GM21423 (cell line): ENCODE data around the gene C16orf54.
"Not testable (repeated sequence)": the region's sequence is repeated elsewhere in the genome, so short reads cannot be mapped to it uniquely, and the experiment has no call there.

ENCODE experiments used
- ATAC-seq: cut with Tn5 transposase; IDR thresholded peaks from one replicate; pipeline ENCODE4 v1.9.1; 2021; ENCODE audit warnings: mild to moderate bottlenecking, moderate library complexity; ENCODE audit not compliant: unreplicated experiment

The C16orf54 gene

DNA sequence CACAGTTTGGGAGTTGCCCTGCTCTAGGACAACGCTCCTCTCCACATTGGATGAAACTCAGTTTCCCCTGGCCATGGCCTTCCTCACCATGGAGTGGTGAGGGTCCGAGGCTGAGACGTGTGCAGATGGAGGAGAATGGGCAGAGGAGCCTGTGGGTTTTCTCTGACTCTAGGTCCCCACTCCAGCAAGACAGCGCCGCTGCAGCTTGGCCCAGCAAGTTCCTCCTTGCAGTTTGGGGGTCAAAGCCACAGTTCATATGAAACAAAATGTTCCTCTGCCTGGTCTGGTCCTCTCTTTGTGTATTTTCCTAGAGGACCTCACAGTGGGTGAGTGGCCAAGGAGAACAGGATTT lies 2.3 kb downstream of the C16orf54 start:
- ATAC-seq: no peak

DNA sequence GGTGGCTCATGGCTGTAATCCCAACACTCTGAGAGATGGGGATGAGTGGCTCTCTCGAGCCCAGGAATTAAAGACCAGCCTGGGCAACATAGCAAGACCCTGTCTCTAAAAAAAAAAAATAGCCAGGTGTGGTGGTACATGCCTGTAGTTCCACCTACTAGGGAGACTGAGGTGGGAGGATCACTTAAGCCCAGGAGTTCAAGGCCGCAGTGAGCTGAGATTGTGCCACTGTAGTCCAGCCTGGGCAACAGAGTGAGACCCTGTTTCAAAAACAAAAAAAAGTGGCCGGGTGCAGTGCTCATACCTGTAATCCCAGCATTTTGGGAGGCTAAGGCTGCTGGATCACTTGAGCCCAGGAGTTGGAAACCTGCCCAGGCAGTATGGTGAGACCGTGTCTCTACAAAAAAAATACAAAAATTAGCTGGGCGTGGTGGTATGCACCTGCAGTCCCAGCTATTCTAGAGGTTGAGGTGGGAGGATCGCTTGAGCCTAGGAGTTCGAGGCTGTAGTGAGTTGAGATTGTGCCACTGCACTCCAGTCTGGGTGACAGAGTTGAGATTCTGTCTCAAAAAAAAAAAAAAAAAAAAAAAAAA lies 3.0 kb downstream of the C16orf54 start:
- no peak for ATAC-seq

DNA sequence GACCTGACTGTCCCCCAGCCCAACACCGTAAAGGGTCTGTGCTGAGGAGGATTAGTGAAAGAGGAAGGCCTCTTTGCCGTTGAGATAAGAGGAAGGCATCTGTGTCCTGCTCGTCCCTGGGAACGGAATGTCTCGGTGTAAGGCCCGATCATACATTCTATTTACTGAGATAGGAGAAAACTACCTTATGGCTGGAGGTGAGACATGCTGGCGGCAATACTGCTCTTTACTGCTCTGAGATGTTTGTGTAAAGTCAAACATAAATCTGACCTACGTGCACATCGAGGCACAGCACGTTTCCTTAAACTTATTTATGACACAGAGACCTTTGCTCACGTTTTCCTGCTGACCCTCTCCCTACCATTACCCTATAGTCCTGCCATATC lies 5.2 kb downstream of the C16orf54 start:
- not testable (repeated sequence) for ATAC-seq

DNA sequence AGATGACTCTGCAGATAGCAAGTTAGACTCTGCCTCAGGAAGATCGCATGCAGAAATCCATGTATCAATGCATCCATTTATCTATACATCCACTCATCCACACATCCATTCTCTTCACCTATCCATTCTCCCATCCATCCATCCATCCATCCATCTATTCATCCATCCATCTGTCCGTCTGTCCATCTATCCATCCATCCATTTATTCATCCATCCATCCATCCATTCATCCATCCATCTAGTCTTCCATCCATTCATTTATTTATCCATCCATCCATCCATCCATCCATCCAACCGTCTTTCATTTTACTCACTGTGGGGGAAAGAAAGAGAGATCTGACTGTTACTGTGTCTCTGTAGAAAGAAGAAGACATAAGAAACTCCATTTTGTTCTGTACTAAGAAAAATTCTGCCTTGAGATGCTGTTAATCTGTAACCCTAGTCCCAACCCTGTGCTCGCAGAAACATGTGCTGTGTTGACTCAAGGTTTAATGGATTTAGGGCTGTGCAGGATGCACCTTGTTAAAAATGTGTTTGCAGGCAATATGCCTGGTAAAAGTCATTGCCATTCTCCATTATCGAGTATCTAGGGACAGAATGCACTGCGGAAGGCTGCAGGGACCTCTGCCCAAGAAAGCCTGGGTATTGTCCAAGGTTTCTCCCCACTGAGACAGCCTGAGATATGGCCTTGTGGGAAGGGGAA lies 5.7 kb downstream of the C16orf54 start:
- ATAC-seq: not testable (repeated sequence)

DNA sequence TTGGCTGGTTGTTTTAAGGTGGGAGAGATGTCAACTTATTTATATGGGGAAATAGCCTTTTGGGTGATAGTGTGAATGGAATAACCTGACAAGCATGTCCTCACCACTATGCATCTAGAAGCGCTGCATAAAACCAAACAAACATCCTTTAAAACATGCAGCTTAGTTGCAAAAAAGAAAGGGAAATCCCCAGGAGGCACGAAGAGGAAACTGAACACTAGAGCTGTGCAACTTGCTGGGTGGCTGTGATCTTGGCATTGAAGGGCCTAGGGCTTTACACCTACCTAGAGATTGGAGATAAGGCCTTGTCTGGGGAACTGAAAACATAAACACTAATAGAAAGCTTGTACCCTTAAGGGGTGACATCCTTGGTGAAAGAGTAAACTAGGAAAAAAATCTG lies 7.3 kb downstream of the C16orf54 start:
- ATAC-seq: no peak

DNA sequence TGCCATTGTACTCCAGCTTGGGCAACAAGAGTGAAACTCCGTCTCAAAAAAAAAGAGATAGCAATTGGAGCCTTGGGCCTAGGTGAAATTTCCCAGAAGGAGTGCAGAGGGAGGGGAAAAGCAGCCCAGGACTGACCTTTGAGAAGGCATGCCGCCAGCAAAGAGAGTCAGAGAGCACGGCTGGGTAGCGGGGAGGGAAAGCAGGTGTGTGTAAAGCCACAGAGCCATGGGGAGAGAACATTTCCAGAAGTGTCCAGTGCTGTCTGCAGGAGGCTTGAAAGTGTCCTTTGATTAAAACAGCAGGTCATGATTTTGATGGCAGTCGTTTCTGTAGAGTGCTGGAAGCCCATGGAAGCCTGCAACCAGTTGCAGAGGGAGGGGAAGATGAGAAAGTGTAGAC lies 8.1 kb downstream of the C16orf54 start:
- no peak for ATAC-seq

DNA sequence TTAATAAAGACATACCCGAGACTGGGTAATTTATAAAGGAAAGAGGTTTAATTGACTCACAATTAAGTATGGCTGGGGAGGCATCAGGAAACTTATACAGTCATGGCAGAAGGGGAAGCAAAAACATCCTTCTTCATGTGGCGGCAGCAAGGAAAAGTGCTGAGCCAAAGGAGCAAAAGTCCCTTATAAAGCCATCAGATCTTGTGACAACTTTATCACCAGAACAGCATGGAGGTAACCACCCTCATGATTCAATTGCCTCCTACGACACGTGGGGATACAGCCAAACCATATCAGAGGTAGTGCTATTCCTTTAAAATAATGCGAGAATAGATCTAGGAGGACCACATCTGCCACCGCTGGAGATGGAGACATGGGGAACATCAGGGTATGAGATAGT lies 9.0 kb downstream of the C16orf54 start:
- no peak for ATAC-seq

DNA sequence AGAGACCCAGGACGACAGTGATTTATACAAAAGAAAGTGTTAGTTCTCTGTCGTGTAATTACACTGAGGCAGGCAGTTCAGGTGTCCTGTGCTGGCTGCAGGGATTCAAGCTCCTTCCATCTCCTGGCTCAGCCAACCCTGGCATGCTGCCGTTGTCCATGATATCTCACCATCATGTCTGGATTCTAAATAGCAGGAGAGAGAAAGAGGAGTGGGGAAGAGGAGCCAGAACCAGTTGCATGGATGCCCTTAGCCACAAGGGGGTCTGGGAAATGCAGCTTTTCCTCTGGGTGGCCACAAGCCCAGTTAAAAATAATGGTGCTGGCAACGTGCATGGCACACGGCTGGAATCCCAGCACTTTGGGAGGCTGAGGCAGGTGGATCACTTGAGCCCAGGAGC lies 9.7 kb downstream of the C16orf54 start:
- ATAC-seq: no peak

DNA sequence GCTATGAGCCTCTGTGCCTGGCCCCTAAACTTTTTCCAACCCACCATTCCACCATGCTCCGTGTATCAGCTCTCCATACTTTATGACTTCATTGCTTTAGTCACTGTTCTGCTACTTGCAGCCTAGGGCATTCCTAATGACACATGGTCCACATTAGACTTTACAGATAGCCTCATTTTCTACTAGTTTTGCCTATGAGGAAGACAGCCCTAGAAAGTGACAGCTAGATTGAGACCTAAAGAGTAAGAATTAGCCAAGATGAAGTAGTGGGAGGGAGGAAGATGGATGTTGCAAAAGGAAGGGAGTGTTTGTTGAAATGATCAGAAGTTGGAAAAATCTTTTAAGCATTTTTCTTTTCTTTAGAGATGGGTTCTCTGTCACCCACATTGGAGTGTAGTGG lies 11.0 kb downstream of the C16orf54 start:
- ATAC-seq: no peak

DNA sequence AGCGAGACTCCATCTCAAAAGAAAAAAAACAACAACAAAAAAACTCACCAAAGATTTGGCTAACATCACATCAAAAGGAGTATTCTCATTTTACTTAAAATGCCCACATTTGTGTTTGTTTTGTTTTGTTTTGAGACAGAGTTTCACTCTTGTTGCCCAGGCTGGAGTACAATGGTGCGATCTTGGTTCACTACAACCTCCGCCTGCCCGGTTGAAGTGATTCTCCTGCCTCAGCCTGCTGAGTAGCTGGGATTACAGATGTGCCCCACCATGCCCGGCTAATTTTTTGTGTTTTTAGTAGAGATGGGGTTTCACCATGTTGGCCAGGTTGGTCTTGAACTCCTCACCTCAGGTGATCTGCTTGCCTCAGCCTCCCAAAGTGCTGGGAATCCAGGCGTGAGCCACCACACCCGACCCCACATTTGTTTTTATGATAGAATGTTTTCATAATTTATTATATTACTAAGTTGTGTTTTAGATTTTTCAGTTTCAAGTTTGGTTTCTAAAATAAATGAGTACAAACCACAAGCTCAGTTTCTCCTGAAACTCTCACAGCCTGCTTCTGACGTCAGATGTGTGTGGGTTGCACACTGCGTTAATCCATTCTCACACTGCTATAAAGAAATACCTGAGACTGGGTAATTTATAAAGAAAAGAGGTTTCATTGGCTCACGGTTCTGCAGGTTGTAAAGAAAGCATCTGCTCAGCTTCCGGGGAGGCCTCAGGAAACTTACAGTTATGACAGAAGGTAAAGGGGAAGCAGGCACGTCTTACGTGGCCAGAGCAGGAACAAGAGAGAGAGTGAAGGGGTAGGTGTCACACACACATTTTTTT lies 13.8 kb downstream of the C16orf54 start:
- peak; percentile 58 for ATAC-seq

DNA sequence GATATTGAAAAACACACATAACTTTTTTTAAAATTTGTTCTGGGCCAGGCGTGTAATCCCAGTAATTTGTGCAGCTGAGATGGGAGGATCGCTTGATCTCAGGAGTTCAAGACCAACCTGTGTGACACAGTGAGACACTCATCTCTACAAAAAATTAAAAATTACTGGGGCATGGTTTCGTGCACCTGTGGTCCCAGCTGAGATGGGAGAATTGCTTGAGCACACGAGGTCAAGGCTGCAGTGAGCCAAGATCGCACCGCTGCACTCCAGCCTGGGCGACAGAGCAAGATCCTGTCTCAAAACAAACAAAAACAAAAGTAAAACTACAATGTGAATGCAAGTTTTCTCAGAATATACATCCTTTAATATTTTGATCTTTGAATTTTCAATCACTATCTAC lies 15.1 kb downstream of the C16orf54 start:
- no peak for ATAC-seq

DNA sequence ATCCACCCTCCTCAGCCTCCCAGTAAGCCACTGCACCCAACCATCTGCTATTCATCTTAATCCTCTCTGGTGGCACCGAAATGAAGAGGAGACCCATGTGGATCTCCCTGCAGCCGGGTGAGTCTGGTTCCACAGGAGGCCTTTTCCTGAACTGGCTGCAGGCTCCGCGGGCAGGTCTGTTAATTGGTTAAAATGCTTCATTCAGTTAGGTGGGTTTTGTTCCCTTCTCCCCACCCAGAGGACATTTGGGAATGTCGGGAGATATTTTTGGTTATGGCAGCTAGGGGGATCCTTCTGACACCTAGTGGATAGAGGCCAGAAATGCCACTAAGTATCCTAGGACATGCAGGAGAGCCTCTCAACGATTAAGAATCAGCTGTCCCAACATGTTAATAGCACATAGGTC lies 16.7 kb downstream of the C16orf54 start:
- no peak for ATAC-seq

DNA sequence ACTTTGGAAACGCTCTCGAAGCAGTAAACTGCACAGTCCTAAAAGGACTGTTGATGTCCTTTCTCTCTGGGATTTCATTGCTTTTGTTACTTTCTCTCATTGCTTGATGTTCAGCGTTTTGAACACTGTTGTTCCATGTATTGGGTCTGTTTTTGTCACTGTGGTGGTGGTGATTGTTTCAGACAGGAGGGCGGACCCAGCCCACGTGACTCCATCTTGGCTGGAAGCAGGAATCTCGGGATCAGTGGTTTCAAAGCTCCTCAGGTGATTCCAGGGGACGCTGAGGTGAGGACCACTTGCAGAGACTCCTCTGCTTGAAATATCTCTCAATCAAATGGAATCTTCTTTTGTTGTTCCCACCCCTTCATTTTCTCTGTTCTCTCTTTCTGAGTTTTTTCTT lies 18.3 kb downstream of the C16orf54 start:
- ATAC-seq: no peak

DNA sequence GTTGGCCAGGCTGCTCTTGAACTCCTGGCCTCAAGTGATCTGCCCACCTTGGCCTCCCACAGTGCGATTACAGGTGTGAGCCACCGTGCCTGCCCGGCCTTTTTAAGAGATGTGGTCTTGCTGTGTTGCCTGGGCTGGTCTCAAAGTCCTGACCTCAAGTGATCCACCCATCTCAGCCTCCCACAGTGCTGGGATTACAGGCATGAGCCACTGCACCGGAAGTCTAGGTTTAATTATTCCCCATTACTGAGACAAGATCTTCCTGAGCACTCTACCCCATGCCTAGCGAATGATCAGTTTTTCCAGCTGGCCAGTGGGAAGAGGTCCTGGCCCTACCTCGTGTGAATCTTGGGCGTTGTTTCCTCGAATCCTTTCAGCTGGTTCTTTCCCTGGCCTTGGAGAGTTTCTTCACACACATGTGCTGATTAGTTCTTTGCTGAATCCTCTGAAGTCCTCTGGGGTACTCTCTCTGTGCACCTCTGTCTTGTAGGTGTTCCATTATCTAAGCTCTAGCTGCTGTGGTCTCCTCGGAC lies 18.9 kb downstream of the C16orf54 start:
- no peak for ATAC-seq

DNA sequence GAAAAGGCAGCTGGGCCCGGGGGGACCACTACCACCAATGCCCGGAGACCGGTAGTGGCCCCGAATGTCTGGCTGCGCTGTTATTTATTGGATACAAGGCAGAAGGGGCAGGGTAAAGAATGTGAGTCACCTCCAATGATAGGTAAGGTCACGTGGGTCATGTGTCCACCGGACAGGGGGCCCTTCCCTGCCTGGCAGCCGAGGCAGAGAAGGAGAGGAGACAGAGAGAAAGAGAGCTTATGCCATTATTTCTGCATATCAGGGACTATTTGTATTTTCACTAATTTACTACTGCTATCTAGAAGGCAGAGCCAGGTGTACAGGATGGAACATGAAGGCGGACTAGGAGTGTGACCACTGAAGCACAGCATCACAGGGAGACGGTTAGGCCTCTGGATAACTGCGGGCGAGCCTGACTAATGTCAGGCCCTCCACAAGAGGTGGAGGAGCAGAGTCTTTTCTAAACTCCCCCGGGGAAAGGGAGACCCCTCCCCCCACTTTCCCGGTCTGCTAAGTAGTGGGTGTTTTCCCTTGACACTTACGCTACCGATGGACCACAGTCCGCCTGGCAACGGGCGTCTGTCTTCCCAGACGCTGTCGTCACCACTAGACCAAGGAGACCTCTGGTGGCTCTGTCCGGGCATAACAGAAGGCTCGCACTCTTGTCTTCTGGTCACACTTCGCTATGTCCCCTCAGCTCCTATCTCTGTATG lies 24.5 kb downstream of the C16orf54 start:
- not testable (repeated sequence) for ATAC-seq

DNA sequence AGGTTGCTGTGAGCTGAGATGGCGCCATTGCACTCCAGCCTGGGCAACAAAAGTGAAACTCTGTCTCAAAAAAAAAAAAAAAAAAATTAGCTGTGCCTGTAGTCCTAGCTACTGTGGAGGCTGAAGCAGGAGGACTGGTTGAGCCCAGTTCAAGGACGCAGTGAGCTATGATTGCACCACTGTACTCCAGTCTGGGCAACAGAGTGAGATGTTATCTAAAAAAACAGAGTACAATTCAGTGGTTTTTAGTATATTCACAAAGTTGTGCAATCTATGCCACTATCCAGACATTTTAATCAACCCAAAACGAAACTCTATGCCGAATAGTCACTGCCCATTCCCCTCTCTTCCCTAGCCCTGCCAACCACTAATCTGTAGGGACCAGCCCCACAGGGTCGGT lies 25.1 kb downstream of the C16orf54 start:
- ATAC-seq: no peak

DNA sequence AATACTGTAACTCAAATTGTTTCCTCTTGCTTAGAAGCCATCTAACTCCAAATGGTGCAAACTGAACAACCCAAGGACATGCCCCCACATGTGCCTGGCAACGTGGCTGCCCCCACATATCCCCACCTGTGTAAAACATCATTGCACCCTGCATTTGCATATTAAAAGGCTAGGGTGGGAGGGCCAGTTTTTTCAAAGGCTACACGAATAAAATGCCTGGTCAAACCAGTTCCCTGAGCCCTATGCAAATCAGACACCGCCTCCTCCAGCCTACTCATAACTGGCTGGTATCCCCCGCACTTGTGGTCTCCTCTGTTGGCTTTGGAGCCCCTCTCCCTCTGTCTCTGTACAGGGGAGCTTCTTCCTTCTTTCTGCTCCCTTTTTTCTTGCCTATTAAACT lies 26.7 kb downstream of the C16orf54 start:
- no peak for ATAC-seq

DNA sequence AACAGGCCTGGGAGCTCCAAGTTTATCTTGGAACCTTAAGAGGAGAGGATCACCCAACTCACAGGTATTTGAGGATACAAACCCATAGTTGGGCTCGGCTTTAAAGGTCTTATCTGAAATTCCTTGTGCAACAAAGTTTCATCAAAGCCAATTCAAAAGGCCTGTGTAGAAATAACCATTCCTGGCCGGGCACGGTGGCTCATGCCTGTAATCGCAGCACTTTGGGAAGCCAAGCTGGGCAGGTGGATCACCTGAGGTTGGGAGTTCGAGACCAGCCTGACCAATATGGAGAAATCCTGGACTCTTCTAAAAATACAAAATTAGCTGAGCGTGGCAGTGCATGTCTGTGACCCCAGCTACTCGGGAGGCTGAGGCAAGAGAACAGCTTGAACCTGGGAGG lies 28.7 kb downstream of the C16orf54 start:
- ATAC-seq: no peak

DNA sequence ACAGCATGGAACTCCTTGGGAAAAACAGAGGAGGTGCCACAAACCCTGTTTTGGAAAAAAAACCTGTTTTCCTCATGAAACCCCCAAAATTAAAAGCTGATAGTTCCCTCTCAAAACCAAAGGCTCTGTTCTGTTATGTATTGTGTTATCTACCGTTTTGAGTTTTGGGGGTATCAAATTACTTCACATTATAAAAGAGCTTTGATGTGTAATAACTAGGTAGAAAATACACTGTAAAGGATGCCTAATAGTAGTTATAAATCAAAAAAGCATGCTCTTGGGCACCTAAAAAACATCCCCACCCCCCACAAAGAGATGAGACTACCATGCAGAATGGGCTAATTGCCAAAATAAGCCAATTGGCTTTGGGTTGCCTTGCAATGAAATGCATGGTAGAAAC lies 30.8 kb downstream of the C16orf54 start:
- no peak for ATAC-seq

DNA sequence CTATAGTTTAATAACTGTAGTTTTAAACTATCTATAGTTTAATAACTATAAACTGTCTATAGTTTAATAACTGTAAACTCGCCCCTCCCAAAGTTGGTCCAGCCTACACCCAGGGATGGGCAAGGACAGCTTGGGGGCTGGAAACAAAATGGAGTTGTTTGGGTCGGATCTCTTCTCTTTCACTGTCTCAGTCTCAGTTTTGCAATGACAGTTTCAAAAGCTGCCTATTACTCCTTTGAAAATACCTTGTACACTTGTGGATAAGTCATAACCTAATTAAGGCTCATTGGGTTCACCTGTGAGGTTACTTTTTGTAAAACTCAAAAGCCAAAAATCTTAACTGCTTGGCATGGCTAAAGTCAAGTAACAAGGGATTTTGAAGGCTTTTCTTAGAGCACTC lies 31.4 kb downstream of the C16orf54 start:
- no peak for ATAC-seq

DNA sequence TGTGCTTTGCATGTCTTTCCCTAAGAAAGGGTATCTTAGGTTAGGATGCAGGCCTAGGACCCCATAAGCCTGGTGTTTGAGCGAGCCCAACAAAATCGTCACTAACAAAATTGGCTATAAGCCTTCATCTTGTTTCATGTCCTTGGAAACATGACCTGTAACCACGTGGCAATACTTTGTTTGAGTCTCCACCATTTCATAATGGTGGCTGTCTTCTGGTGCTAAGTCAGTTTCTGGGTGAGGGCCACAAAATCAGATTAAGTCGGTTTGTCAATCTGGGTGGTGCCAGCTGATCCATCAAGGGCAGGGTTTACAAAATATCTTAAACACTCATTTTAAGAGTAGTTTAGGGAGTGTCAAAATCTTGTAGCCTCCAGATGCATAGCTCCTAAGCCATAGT lies 33.0 kb downstream of the C16orf54 start:
- no peak for ATAC-seq
